ENCODE data around the gene ZC3H12C. TPM values are rescaled to one million over a fixed set of nuclear protein-coding genes. Genes with fewer than 3 reads are reported as not detected.

Gene ZC3H12C
- total and polyA plus RNA-seq, 4 donors: 3.4 to 27.1 (median 9.1) TPM

GRCh38 chr11:110098645-110099044 is 5.5 kb downstream of the ZC3H12C start:
- Histone ChIP-seq H3K27ac (ENCODE audit: low read depth in 1 of 2, low read length in 1 of 2) (no peak overlapping the region), H3K9ac (ENCODE audit: insufficient read depth in 1 of 2, low read length in 2 of 2) (no peak overlapping the region), H3K4me3 (no peak overlapping the region), H3K36me3 (ENCODE audit: control insufficient read depth in 4 of 4, insufficient read depth in 4 of 4, low read length in 4 of 4) (peaks cover 0 to 4% (median 0%) of the 10 kb centered on the region in 4 donors), H3K9me3 (ENCODE audit: control insufficient read depth in 4 of 4, insufficient read depth in 3 of 4, low read length in 3 of 4) (no peaks in the 10 kb centered on the region), H3K27me3 (ENCODE audit: control insufficient read depth in 3 of 3, insufficient read depth in 3 of 3, low read length in 2 of 3) (no peaks in the 10 kb centered on the region), H3K4me1 (ENCODE audit: control insufficient read depth in 5 of 5, insufficient read depth in 5 of 5, low read length in 5 of 5) (peaks cover 0 to 12% (median 5%) of the 10 kb centered on the region in 5 donors)
- 40 to 50% methylated on average over 1 of the region's 1 CpG for WGBS, 2 donors
- TF ChIP-seq CTCF (IDR thresholded peaks at IDR 0.05; ENCODE audit: control extremely low read depth, extremely low read depth): no peak
- DNase-seq (no peak), ATAC-seq (ENCODE audit: insufficient read depth, low FRiP score) (no peak)

GRCh38 chr11:110100476-110101240 is 7.5 kb downstream of the ZC3H12C start:
- no peaks in the 10 kb centered on the region for H3K9me3 ChIP-seq (ENCODE audit: control insufficient read depth in 4 of 4, insufficient read depth in 3 of 4, low read length in 3 of 4)
- no peaks in the 10 kb centered on the region for H3K27me3 ChIP-seq (ENCODE audit: control insufficient read depth in 3 of 3, insufficient read depth in 3 of 3, low read length in 2 of 3)
- no peak overlapping the region for H3K4me3 ChIP-seq
- H3K4me1 ChIP-seq (ENCODE audit: control insufficient read depth in 5 of 5, insufficient read depth in 5 of 5, low read length in 5 of 5): peaks cover 0 to 5% (median 0%) of the 10 kb centered on the region in 5 donors
- H3K36me3 ChIP-seq (ENCODE audit: control insufficient read depth in 4 of 4, insufficient read depth in 4 of 4, low read length in 4 of 4): peaks cover 0 to 4% (median 0%) of the 10 kb centered on the region in 4 donors
- DNase-seq (peak in 2 of 3 donors; percentile 22 to 31), ATAC-seq (ENCODE audit: insufficient read depth, low FRiP score) (no peak)
- H3K9ac ChIP-seq (ENCODE audit: insufficient read depth in 1 of 2, low read length in 2 of 2): no peak overlapping the region
- no peak for TF ChIP-seq CTCF (IDR thresholded peaks at IDR 0.05; ENCODE audit: control extremely low read depth, extremely low read depth)
- WGBS, 2 donors: 68 to 77% methylated on average over 7 of the region's 7 CpGs
- no peak overlapping the region for H3K27ac ChIP-seq (ENCODE audit: low read depth in 1 of 2, low read length in 1 of 2)

GRCh38 chr11:110106713-110107274 is 13.6 kb downstream of the ZC3H12C start:
- no peak overlapping the region for H3K9ac ChIP-seq (ENCODE audit: insufficient read depth in 1 of 2, low read length in 2 of 2)
- H3K4me3 ChIP-seq: no peak overlapping the region
- H3K27me3 ChIP-seq (ENCODE audit: control insufficient read depth in 3 of 3, insufficient read depth in 3 of 3, low read length in 2 of 3): no peaks in the 10 kb centered on the region
- 94 to 96% methylated on average over 2 of the region's 2 CpGs for WGBS, 2 donors
- peaks cover 0 to 4% (median under 1%) of the 10 kb centered on the region in 4 donors for H3K36me3 ChIP-seq (ENCODE audit: control insufficient read depth in 4 of 4, insufficient read depth in 4 of 4, low read length in 4 of 4)
- ATAC-seq (ENCODE audit: insufficient read depth, low FRiP score) (no peak), DNase-seq (no peak)
- no peak overlapping the region for H3K27ac ChIP-seq (ENCODE audit: low read depth in 1 of 2, low read length in 1 of 2)
- H3K9me3 ChIP-seq (ENCODE audit: control insufficient read depth in 4 of 4, insufficient read depth in 3 of 4, low read length in 3 of 4): peaks cover 0 to 5% (median 1%) of the 10 kb centered on the region in 4 donors
- TF ChIP-seq CTCF (IDR thresholded peaks at IDR 0.05; ENCODE audit: control extremely low read depth, extremely low read depth): no peak
- peaks cover 0 to 3% (median 0%) of the 10 kb centered on the region in 5 donors for H3K4me1 ChIP-seq (ENCODE audit: control insufficient read depth in 5 of 5, insufficient read depth in 5 of 5, low read length in 5 of 5)
